ENCODE results near the gene ERC1.

ERC1 gene

DNA sequence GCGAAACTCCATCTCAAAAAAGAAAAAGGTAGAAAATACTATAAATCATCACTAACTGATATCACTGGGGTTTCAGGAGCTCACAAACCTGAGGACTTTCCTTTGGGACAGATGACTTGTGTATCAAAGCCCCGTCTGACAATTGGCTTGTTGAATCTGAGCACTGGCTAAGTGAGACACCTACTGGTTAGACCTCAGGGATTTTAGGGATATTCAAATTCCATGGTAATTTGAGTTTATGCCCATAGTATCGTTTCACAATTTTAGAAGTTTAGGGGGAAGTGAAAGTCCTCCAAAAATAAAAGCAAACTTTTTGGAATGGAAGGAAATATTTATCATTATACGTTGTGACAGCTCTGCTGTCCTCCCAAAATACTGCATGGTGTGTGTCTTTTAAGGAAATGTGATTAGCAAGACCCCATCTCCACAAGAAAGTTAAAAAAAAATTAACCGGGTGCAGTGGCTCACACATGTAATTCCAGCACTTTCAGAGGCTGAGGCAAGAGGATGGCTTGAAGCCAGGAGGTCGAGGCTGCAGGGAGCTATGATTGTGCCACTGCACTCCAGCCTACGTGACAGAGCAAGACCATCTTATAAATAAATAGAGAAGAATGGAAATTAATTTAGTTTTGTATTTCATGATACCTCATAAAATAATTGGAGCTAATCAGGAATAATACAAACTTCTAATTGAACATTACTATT is 554.1 kb downstream of the ERC1 start:
- in situ Hi-C loops (cut with HindIII; ENCODE audit: low sequenced_read_pairs): no loop called here
